Esophagus squamous epithelium (tissue), 4 donors: ENCODE results near the gene MIA3.

Experiments
- CTCF ChIP-seq, 6 experiments: fragments of 450-650 bp in 4 of 6; fragments of 200-600 bp in 2 of 6; sonication (generic) in 2 of 6; IDR thresholded peaks; one replicate each; pipeline ENCODE4 v1.5.1; 2016 to 2019; ENCODE audit warnings: antibody characterized with exemption in 6 of 6, mild to moderate bottlenecking in 4 of 6, moderate library complexity in 4 of 6
- POLR2A ChIP-seq, 4 donors: fragments of 450-650 bp; IDR thresholded peaks; one replicate each; pipeline ENCODE4 v1.6.1; 2017; ENCODE audit warnings: antibody characterized with exemption in 4 of 4, mild to moderate bottlenecking in 4 of 4, moderate library complexity in 3 of 4

- peak; percentile 80 to 90 (median 86) for TF ChIP-seq CTCF (IDR thresholded peaks at IDR 0.05)
- TF ChIP-seq POLR2A (IDR thresholded peaks at IDR 0.05), result no peak
Observed at GRCh38 chr1:222634180-222635013, 16.5 kb downstream of the MIA3 start.
